NCI-H1092 treated with DMSO at 0.1 percent for 48 hours (cell line): ENCODE measurements around the gene NSRP1.
"Not testable (repeated sequence)": the region's sequence is repeated elsewhere in the genome, so short reads cannot be mapped to it uniquely, and the experiment has no call there.

Experiments used
- DNase-seq: peaks from one replicate; lab custom pipeline; 2025; lab: John Stamatoyannopoulos, UW

The NSRP1 gene

GRCh38 chr17:30124273-30124796 lies 7.7 kb downstream of the NSRP1 start:
- DNase-seq, result no peak

DNA sequence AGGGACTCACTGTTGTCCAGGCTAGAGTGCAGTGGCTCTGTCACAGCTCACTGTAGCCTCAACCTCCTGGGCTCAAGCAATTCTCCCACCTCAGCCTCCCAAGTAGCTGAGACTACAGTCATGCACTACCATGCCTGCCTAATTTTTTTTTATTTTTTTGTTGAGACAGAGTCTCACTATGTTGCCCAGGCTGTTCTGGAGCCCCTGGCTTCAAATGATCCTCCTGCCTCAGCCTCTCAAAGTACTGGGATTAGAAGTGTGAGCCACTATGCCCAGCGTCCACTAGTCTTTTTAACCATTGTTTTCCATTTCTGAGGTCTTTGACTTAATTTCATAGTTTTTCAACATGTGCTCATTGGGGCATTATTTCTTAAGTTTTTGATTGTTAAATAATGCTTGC lies 13.5 kb downstream of the NSRP1 start:
- no peak for DNase-seq

GRCh38 chr17:30132615-30133014 lies 16.0 kb downstream of the NSRP1 start:
- no peak for DNase-seq

DNA sequence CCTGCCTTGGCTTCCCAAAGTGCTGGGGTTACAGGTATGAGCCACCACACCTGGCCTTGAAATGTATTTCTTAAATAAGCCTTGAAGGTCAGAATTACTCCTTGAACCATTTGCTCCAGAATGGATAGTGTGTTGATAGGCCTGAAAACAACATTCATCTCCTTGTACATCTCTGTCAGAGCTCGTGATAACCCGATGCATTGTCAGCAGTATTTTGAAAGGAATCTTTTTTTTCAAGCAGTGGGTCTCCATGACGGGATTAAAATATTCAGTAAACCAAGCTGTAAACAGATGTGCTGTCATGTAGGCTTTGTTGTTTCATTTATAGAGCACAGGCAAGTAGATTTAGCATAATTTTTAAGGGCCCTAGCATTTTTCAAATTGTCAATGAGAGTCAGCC lies 16.6 kb downstream of the NSRP1 start:
- no peak for DNase-seq

GRCh38 chr17:30134551-30134950 lies 17.9 kb downstream of the NSRP1 start:
- no peak for DNase-seq

GRCh38 chr17:30137158-30137557 lies 20.5 kb downstream of the NSRP1 start:
- DNase-seq, result no peak

DNA sequence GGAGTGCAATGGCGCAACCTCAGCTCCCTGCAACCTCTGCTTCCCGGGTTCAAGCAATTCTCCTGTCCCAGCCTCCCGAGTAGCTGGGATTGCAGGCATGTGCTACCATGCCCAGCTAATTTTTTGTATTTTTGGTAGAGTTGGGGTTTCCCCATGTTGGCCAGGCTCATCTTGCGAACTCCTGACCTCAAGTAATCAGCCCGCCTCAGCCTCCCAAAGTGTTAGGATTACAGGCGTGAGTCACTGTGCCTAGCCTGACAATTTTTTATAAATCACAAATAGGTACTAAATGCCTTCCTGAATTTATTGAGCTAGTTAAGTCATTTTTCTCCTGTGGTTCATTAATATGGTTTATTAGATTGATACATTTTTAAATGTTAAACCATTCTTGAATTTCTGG lies 31.2 kb downstream of the NSRP1 start:
- not testable (repeated sequence) for DNase-seq

DNA sequence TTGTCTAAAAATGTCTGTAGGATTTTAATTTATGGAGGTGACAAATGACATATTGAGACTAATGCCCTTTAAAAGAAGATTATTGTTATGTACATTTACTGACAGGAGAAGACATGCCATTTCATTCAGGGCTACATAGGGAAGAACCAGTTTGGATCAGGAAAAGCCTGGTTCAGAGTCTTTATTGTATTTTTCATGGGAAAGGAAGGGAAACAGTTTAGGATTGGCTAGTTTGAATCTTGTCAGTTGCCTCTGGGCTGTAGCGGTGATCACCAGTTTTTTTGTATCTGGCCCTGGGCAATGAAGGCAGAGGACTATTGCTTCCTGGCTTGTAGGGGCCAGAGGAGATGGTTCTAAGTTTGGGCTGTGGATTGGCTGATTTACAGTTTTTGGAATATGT lies 31.8 kb downstream of the NSRP1 start:
- no peak for DNase-seq

GRCh38 chr17:30151471-30151870 lies 34.9 kb downstream of the NSRP1 start:
- DNase-seq, result no peak

DNA sequence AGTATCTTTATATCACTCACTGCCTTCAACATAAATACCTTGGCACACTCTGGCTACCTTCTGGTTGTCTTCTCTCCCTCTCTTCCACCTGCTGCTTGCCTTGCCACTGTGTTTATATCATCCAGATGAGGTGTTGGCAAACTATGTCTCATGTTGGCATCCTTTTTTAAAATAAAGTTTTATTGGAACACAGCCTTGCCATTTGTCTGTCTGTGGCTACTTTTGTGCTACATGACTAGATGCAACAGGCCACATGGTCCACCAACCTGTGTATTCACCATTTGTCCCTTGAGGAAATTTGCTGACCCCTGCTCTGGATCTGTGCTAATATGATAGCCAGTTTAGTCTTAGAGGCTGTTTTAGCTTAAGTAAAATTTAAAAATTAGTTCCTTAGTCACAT lies 36.8 kb downstream of the NSRP1 start:
- no peak for DNase-seq

DNA sequence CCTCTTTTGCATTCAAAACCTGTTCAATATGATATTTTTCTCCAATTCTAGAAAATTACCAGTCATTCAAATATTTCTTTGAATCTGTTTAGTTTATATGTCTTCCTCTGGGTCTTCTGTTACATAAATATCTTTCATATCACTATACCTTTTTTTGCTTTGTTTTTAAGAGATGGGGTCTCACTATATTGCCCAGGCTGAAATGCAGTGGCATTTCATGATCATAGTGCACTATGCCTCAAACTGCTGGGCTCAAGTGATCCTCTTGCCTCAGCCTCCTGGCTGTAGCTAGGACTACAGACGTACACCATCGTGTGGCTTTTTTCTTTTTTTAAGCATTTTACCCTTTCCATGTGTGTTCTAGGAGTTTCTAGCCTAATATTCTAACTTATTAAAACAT lies 38.8 kb downstream of the NSRP1 start:
- DNase-seq, result no peak

- no peak for DNase-seq
These were observed 42.4 kb downstream of the NSRP1 start for GRCh38 chr17:30158896-30159625.

DNA sequence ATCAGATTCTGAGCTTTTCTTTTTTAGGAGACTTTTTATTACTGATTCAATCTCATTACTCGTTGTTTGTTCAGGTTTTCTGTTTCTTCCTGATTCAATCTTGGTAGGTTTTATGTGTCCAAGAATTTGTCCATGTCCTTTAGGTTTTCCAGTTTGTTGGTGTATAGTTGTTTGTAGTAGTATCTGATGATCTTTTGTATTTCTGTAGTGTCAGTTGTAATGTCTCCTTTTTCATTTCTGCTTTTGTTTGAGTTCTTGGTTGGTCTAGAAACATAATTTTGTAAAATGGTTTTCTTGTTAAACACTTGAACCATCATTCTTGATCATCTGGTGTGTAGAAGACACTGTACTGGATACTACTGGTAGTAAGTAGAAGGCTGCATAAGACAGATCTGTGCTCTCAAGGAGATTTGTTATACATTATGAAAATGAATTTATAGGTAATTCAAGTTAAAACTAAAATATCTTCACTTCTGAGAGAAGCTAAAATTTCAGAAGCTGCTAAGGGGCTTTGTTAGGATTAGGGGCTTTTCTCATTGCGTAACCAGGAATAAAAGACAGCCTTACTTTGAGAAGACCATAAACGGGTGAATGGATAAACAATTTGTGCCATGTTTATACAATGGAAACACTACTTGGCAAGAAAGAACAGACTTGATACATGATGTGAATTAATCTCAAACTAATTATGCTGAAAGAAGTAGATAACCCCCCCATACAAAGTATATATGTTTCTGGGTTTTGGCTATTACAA lies 44.0 kb downstream of the NSRP1 start:
- no peak for DNase-seq

DNA sequence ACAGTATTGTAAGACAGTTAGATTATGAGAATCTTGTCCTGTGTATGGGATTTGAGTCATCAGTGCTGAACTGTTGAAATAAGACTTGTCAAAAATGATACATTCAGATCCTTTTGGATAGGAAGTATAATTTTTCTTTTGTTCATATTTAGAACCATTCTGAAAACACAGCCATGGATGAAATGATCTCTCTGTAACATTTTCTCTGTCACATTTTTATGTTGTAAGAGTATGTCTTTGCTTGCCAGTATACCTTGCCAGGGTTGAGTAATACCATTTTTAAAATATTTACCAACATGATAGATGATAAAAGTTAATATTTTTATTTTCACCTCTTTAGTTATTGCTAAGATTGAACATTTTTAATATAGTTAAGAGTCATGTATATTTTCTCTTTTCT lies 45.0 kb downstream of the NSRP1 start:
- DNase-seq, result no peak

DNA sequence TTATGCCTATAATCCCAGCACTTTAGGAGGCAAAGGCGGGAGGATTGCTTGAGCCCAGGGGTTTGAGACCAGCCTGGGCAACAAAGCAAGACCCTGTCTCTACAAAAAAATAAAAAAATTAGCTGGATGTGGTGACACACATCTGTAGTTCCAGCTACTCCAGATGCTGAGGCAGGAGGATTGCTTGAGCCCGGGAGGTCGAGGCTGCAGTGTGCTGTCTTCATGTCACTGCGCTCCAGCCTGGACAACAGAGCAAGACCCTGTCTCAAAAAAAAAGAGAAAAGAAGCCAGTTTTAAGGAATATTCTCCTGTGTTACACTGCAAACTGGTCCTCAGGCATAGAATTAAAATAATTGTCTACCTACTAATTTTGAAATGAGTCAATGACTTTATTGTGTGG lies 47.9 kb downstream of the NSRP1 start:
- no peak for DNase-seq

- no peak for DNase-seq
These were observed 48.5 kb downstream of the NSRP1 start for GRCh38 chr17:30165147-30165546.

DNA sequence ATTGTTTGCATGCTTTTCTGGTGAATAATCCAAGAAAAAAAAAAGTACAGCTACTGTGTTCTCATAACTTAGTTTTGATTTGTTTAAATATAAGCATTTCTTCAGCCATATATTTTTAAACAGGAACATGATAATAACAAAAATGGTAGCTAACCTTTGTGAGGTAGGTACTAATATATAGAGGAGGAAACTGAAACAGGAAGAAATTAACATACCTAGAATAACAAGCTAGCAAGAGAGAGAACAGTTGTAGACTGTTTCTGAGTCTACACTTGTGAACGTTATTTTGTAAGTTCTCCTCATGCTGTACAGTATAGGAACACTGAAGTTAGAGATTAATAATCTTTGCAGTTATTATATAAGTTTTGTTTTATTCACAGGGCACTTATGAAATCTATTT lies 49.3 kb downstream of the NSRP1 start:
- no peak for DNase-seq

GRCh38 chr17:30170415-30170987 lies 53.9 kb downstream of the NSRP1 start:
- no peak for DNase-seq

- no peak for DNase-seq
These were observed 55.9 kb downstream of the NSRP1 start for GRCh38 chr17:30172560-30172959.

GRCh38 chr17:30173649-30174048 lies 57.0 kb downstream of the NSRP1 start:
- no peak for DNase-seq

DNA sequence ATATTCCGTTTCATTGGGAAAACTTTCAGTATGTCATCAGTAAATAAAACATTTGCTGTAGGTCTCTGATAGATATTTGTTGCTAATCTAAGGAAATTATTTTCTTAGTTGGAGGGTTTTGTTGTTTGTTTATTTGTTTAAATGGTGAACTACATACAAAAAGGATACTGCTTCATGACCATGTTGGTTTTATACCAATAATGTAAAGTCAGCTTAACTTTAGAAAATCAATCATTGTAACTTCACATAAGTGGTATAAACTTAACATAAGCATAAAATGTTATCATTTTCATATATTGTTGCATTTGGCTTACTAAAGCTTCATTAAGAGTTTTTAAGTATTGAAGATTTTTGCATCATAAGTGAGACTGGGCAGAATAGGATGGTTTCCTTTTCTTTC lies 57.9 kb downstream of the NSRP1 start:
- DNase-seq, result no peak

DNA sequence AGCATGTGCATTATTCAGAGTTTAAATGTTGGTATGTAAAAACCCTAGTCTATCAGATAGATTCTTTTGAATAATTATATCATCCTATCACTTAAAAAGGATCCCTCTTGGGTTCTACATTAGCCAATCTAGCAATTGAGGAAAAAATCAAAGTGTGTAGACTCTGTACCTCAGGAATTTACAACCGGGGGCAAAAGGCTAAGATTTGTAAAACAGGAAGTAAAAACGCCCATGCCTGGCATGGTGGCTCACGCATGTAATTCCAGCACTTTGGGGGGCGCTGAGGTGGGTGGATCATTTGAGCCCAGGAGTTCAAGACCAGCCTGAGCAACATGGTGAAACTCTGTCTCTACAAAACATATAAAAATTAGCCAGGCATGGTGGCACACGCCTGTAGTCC lies 60.2 kb downstream of the NSRP1 start:
- DNase-seq, result no peak

DNA sequence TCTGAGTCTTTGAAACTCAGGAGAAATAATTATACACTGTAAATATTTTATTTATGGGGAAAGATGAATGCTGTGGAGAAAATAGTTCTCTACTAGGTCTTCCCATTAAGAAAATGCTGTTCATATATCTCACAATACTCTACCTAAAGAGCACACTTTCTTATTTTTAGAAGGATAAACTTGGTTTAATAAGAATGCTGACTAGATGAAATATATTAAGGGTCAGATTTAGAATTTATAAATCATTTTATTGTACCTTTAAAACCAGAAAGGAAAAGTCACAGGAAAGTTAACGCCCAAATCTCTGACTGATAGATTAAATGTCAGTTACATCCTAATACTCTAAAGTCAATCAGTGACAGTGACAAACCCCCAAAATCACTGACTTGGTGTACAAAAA lies 70.1 kb downstream of the NSRP1 start:
- no peak for DNase-seq
